Measurements from ENCODE around the gene MATK.
"Not testable (repeated sequence)": the region's sequence is repeated elsewhere in the genome, so short reads cannot be mapped to it uniquely, and the experiment has no call there.

The MATK gene

GRCh38 chr19:3768748-3769099 lies 17.5 kb downstream of the MATK start:
- DNase-seq: no peak

- DNase-seq: peak; percentile 48
Observed at GRCh38 chr19:3768015-3768747, 18.0 kb downstream of the MATK start.

- DNase-seq: no peak
Observed at GRCh38 chr19:3767050-3767449, 19.1 kb downstream of the MATK start.

GRCh38 chr19:3766520-3766919 lies 19.7 kb downstream of the MATK start:
- DNase-seq: no peak

- not testable (repeated sequence) for DNase-seq
Observed at GRCh38 chr19:3765757-3766156, 20.4 kb downstream of the MATK start.

GRCh38 chr19:3765121-3765520 lies 21.1 kb downstream of the MATK start:
- DNase-seq: no peak

GRCh38 chr19:3762501-3763459 lies 23.4 kb downstream of the MATK start, which contains the start of gene MRPL54:
Gene MRPL54, plus strand, starts transcription at chr19:3762682. Its CDS starts 19 bp downstream, at chr19:3762701.
- peak; percentile 96 for DNase-seq

- DNase-seq: no peak
Observed at GRCh38 chr19:3762130-3762473, 24.1 kb downstream of the MATK start.

GRCh38 chr19:3761382-3762129 lies 24.6 kb downstream of the MATK start, which contains the start of gene APBA3:
Gene APBA3, minus strand, starts transcription at chr19:3761692. Its CDS starts 1,428 bp downstream, at chr19:3760264.
- peak; percentile 78 for DNase-seq

GRCh38 chr19:3760871-3761361 lies 25.3 kb downstream of the MATK start:
- DNase-seq: no peak

GRCh38 chr19:3759482-3760254 lies 26.5 kb downstream of the MATK start:
- DNase-seq: no peak

GRCh38 chr19:3758297-3758696 lies 27.9 kb downstream of the MATK start:
- not testable (repeated sequence) for DNase-seq

- DNase-seq: not testable (repeated sequence)
Observed at GRCh38 chr19:3757705-3758104, 28.5 kb downstream of the MATK start.

GRCh38 chr19:3753631-3754410 lies 32.4 kb downstream of the MATK start:
- DNase-seq: no peak

- no peak for DNase-seq
Observed at GRCh38 chr19:3752492-3752891, 33.7 kb downstream of the MATK start.

- no peak for DNase-seq
Observed at GRCh38 chr19:3751236-3751635, 34.9 kb downstream of the MATK start.

- no peak for DNase-seq
Observed at GRCh38 chr19:3750211-3750610, 36.0 kb downstream of the MATK start.

- no peak for DNase-seq
Observed at GRCh38 chr19:3748965-3749364, 37.2 kb downstream of the MATK start.

- no peak for DNase-seq
Observed at GRCh38 chr19:3746371-3747056, 39.7 kb downstream of the MATK start.

GRCh38 chr19:3745363-3746045 lies 40.7 kb downstream of the MATK start:
- no peak for DNase-seq
